SK-N-SH (cell line): ENCODE data around the gene NADSYN1.

Experiments
- NRF1 ChIP-seq: IDR thresholded peaks from 2 replicates; pipeline ENCODE4 v1.6.1; 2012; ENCODE audit warnings: low read depth, mild to moderate bottlenecking, low read length
- POLR2AphosphoS5 ChIP-seq: IDR thresholded peaks from 2 replicates; pipeline ENCODE4 v1.6.1; 2012; ENCODE audit warnings: low read depth, low read length
- RXRA ChIP-seq: IDR thresholded peaks from 2 replicates; pipeline ENCODE4 v1.4.0; 2012; ENCODE audit warnings: low read depth, mild to moderate bottlenecking, borderline replicate concordance
- SMC3 ChIP-seq: IDR thresholded peaks from 2 replicates; pipeline ENCODE4 v1.6.1; 2012; ENCODE audit warnings: low read depth, low read length, improper control_type of control experiment
- TF ChIP-seq, protein P1 (sequence below): fragments of 200-600 bp; sonication (generic); IDR thresholded peaks from 2 replicates; pipeline ENCODE4 v1.6.1; 2017; ENCODE audit warnings: antibody characterized with exemption, mild to moderate bottlenecking, moderate library complexity
- TF ChIP-seq, protein P2 (sequence below): IDR thresholded peaks from 2 replicates; pipeline ENCODE4 v1.4.0; 2012; ENCODE audit warnings: low read depth, borderline replicate concordance

DNA sequence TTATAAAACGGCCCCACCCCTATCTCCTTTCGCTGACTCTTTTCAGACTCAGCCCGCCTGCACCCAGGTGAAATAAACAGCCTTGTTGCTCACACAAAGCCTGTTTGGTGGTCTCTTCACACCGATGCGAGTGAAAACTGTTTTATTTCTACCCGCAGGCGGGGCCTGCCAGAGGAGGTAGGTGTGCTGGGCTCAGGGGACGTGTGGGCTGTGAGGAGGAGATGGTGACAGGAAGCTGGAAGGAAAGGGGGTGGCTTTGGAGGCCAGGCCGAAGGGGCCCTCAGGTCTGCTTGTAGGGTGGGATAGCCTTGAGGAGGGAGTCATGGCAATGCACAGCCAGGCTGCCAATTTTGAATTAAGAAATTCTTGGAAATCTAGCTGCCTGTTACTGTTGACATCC lies 52.8 kb downstream of the NADSYN1 start:
- TF ChIP-seq POLR2AphosphoS5 (no peak), RXRA (no peak), SMC3 (no peak), NRF1 (no peak)
- TF ChIP-seq, protein P1, sequence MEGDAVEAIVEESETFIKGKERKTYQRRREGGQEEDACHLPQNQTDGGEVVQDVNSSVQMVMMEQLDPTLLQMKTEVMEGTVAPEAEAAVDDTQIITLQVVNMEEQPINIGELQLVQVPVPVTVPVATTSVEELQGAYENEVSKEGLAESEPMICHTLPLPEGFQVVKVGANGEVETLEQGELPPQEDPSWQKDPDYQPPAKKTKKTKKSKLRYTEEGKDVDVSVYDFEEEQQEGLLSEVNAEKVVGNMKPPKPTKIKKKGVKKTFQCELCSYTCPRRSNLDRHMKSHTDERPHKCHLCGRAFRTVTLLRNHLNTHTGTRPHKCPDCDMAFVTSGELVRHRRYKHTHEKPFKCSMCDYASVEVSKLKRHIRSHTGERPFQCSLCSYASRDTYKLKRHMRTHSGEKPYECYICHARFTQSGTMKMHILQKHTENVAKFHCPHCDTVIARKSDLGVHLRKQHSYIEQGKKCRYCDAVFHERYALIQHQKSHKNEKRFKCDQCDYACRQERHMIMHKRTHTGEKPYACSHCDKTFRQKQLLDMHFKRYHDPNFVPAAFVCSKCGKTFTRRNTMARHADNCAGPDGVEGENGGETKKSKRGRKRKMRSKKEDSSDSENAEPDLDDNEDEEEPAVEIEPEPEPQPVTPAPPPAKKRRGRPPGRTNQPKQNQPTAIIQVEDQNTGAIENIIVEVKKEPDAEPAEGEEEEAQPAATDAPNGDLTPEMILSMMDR, result no peak
- TF ChIP-seq, protein P2, sequence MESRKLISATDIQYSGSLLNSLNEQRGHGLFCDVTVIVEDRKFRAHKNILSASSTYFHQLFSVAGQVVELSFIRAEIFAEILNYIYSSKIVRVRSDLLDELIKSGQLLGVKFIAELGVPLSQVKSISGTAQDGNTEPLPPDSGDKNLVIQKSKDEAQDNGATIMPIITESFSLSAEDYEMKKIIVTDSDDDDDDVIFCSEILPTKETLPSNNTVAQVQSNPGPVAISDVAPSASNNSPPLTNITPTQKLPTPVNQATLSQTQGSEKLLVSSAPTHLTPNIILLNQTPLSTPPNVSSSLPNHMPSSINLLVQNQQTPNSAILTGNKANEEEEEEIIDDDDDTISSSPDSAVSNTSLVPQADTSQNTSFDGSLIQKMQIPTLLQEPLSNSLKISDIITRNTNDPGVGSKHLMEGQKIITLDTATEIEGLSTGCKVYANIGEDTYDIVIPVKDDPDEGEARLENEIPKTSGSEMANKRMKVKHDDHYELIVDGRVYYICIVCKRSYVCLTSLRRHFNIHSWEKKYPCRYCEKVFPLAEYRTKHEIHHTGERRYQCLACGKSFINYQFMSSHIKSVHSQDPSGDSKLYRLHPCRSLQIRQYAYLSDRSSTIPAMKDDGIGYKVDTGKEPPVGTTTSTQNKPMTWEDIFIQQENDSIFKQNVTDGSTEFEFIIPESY, result no peak
